K562 (cell line): ENCODE results near the gene IFT81.

Experiments
- BHLHE40 ChIP-seq: IDR thresholded peaks from 2 replicates; pipeline ENCODE4 v1.6.1; 2011; ENCODE audit warnings: low read length, improper control_type of control experiment
- DDX20 ChIP-seq: fragments of 450-650 bp; IDR thresholded peaks from 2 replicates; pipeline ENCODE4 v1.6.1; 2016; ENCODE audit warnings: missing genetic modification characterization, low read depth, mild to moderate bottlenecking, missing compliant biosample characterization, moderate library complexity
- ESRRA ChIP-seq: fragments of 450-650 bp; IDR thresholded peaks from 2 replicates; pipeline ENCODE4 v1.6.1; 2014; ENCODE audit warnings: low read depth, mild to moderate bottlenecking, moderate library complexity, borderline replicate concordance
- NRF1 ChIP-seq, 2 experiments: fragments of 450-650 bp; IDR thresholded peaks in 1 of 2; conservative IDR thresholded peaks in 1 of 2; 2 replicates each; pipeline ENCODE4 v1.6.1; 2014; ENCODE audit warnings: mild to moderate bottlenecking in 2 of 2
- PCBP2 ChIP-seq: fragments of 200-400 bp; formaldehyde crosslinking; IDR thresholded peaks from 2 replicates; pipeline ENCODE4 v1.6.1; 2018; ENCODE audit warnings: low read length, low read depth, mild to moderate bottlenecking, moderate library complexity; ENCODE audit not compliant: poor library complexity, severe bottlenecking
- POLR2A ChIP-seq: fragments of 450-650 bp; conservative IDR thresholded peaks from 2 replicates; pipeline ENCODE4 v1.6.1; 2016
- SRF ChIP-seq, 2 experiments: fragments of 250-450, 450-650 bp in 1 of 2; sonication (Bioruptor Pico) in 1 of 2; sonication (generic) in 1 of 2; formaldehyde crosslinking; IDR thresholded peaks; 2 replicates each; pipeline versions ENCODE4 v1.5.0 to v1.5.1; 2020 to 2022; ENCODE audit warnings: mild to moderate bottlenecking in 1 of 2, missing genetic modification reagents in 1 of 2
- TRIM24 ChIP-seq, 2 experiments: fragments of 450-650 bp; IDR thresholded peaks; 2 replicates each; pipeline ENCODE4 v1.6.1; 2016
- YBX1 ChIP-seq: fragments of 450-650 bp; IDR thresholded peaks from 2 replicates; pipeline ENCODE4 v1.7.1; 2016; ENCODE audit warnings: mild to moderate bottlenecking
- TF ChIP-seq, protein P1 (sequence below), 2 experiments: fragments of 450-650 bp; conservative IDR thresholded peaks; 2 replicates each; pipeline ENCODE4 v1.6.1; 2017; ENCODE audit warnings: mild to moderate bottlenecking in 2 of 2, moderate library complexity in 2 of 2

DNA sequence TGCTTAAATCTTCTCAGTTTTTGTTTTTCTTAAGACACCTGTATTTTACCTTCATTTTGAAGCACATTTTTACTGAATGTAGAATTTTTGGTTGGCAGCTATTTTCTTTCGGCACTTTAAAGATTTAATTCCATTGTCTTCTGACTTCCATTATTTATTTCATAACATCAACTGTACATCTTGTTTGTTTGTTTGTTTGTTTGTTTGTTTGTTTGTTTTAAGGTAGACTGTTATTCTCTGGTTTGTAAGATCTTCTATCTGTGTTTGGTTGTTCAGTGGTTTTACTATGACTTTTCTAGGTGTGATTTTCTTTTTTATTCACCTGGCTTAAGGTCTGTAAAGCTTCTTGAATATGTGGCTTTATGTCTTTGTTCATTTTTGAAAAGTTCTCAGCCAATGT, 61.9 kb downstream of the IFT81 start:
- no peak for TF ChIP-seq YBX1
- TF ChIP-seq NRF1 (conservative IDR thresholded peaks at IDR 0.05 in 1 of 2, IDR thresholded peaks at IDR 0.05 in 1 of 2), result no peak
- TF ChIP-seq BHLHE40, result no peak
- peak; percentile 75 to 95 for TF ChIP-seq TRIM24 (IDR thresholded peaks at IDR 0.05)
- no peak for TF ChIP-seq ESRRA
- no peak for TF ChIP-seq DDX20 (tag)
- TF ChIP-seq SRF (CRISPR knock-in tag; IDR thresholded peaks at IDR 0.05), result no peak
- TF ChIP-seq, protein P1, sequence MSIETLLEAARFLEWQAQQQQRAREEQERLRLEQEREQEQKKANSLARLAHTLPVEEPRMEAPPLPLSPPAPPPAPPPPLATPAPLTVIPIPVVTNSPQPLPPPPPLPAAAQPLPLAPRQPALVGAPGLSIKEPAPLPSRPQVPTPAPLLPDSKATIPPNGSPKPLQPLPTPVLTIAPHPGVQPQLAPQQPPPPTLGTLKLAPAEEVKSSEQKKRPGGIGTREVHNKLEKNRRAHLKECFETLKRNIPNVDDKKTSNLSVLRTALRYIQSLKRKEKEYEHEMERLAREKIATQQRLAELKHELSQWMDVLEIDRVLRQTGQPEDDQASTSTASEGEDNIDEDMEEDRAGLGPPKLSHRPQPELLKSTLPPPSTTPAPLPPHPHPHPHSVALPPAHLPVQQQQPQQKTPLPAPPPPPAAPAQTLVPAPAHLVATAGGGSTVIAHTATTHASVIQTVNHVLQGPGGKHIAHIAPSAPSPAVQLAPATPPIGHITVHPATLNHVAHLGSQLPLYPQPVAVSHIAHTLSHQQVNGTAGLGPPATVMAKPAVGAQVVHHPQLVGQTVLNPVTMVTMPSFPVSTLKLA (conservative IDR thresholded peaks at IDR 0.05), result no peak
- TF ChIP-seq POLR2A, result no peak
- TF ChIP-seq PCBP2, result no peak
